ENCODE results near the gene EIF4G3. TPM values are rescaled to one million over a fixed set of nuclear protein-coding genes. Genes with fewer than 3 reads are reported as not detected.

The EIF4G3 gene
- total and polyA plus RNA-seq, 10 of the 15 experiments (the other 5 are each of a cell fraction or from before 2014, with no cell fraction given), result 7.4 to 45.1 (median 29.1) TPM

DNA sequence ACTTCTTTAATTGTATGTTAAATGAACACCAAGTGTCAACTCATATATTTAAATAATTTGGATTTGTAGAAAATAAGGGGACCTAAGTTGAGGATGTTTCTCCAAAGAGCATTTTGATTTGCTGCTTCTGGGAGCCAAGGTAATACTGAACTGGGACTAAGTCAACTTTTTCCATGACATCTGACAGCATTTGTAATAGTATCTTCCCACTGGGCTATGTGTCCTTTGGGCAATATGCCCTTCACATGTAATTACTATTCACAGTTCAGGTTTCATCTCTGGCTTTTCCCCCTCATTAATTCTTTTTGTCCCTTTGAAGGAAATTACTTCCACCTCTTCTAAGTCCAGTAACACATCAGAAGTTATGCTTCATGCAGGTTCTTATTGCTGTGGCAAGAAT, 352.9 kb downstream of the EIF4G3 start:
- H3K79me2 ChIP-seq (ENCODE audit: control insufficient read depth, insufficient read depth, low read length), result no peaks in the 10 kb centered on the region
- no peak for FAIRE-seq
- H3K27me3 ChIP-seq (replicated peaks in 1 of 2; ENCODE audit: control insufficient read depth in 2 of 2, insufficient read depth in 2 of 2, low read length in 1 of 2), result no peaks in the 10 kb centered on the region
- DNase-seq (ENCODE audit: low read depth, low spot score), result no peak
- ATAC-seq, result no peak
- ChIA-PET SMC1A (ENCODE audit: uncharacterized antibody, unreplicated experiment) (interaction anchor here (1.6 kb wide), 1 partner anchor 11 kb away, joined by 4 read pairs; no protein-coding TSS in a partner anchor), CTCF (interaction anchor here (1.6 kb wide), 1 partner anchor 127 kb away, joined by 3 read pairs; no protein-coding TSS in a partner anchor), POLR2A (no interaction called here), RAD21 (ENCODE audit: unreplicated experiment) (no interaction called here)
- peaks cover 0 to 3% of the 10 kb centered on the region in 2 experiments; a peak in 2 of 4 replicates for H3K36me3 ChIP-seq (ENCODE audit: control insufficient read depth in 2 of 2, insufficient read depth in 2 of 2, low read length in 1 of 2)
- H3K4me3 ChIP-seq, result no peak overlapping the region
- in situ Hi-C loops (cut with MboI) (no loop called here), intact Hi-C loops (cut with micrococcal nuclease; ENCODE audit: unreplicated experiment) (no loop called here)
- no peak overlapping the region for H3K27ac ChIP-seq (ENCODE audit: control insufficient read depth, insufficient read depth)
- H3K4me1 ChIP-seq (ENCODE audit: control insufficient read depth, insufficient read depth, low read length), result no peaks in the 10 kb centered on the region
- H3K4me2 ChIP-seq (ENCODE audit: control insufficient read depth, insufficient read depth), result no peak overlapping the region
- H4K20me1 ChIP-seq (ENCODE audit: control insufficient read depth, insufficient read depth), result no peaks in the 10 kb centered on the region
- TF ChIP-seq BCL11A (IDR thresholded peaks at IDR 0.05; ENCODE audit: low read depth, low read length), result no peak
- TF ChIP-seq, protein P1, sequence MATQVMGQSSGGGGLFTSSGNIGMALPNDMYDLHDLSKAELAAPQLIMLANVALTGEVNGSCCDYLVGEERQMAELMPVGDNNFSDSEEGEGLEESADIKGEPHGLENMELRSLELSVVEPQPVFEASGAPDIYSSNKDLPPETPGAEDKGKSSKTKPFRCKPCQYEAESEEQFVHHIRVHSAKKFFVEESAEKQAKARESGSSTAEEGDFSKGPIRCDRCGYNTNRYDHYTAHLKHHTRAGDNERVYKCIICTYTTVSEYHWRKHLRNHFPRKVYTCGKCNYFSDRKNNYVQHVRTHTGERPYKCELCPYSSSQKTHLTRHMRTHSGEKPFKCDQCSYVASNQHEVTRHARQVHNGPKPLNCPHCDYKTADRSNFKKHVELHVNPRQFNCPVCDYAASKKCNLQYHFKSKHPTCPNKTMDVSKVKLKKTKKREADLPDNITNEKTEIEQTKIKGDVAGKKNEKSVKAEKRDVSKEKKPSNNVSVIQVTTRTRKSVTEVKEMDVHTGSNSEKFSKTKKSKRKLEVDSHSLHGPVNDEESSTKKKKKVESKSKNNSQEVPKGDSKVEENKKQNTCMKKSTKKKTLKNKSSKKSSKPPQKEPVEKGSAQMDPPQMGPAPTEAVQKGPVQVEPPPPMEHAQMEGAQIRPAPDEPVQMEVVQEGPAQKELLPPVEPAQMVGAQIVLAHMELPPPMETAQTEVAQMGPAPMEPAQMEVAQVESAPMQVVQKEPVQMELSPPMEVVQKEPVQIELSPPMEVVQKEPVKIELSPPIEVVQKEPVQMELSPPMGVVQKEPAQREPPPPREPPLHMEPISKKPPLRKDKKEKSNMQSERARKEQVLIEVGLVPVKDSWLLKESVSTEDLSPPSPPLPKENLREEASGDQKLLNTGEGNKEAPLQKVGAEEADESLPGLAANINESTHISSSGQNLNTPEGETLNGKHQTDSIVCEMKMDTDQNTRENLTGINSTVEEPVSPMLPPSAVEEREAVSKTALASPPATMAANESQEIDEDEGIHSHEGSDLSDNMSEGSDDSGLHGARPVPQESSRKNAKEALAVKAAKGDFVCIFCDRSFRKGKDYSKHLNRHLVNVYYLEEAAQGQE (IDR thresholded peaks at IDR 0.05; ENCODE audit: low read depth, low read length), result no peak
- TF ChIP-seq EED (IDR thresholded peaks at IDR 0.05; ENCODE audit: low read depth), result no peak
- no peak for TF ChIP-seq SP1 (IDR thresholded peaks at IDR 0.05; ENCODE audit: low read depth, low read length)
- TF ChIP-seq HDGF (IDR thresholded peaks at IDR 0.05), result no peak
- TF ChIP-seq EP300 (IDR thresholded peaks at IDR 0.05; ENCODE audit: borderline replicate concordance in 1 of 2, control insufficient read depth in 1 of 2, low read depth in 2 of 2, low read length in 2 of 2), result no peak
- no peak for TF ChIP-seq MTA3 (IDR thresholded peaks at IDR 0.05; ENCODE audit: borderline replicate concordance, low read length)
- TF ChIP-seq, protein P2, sequence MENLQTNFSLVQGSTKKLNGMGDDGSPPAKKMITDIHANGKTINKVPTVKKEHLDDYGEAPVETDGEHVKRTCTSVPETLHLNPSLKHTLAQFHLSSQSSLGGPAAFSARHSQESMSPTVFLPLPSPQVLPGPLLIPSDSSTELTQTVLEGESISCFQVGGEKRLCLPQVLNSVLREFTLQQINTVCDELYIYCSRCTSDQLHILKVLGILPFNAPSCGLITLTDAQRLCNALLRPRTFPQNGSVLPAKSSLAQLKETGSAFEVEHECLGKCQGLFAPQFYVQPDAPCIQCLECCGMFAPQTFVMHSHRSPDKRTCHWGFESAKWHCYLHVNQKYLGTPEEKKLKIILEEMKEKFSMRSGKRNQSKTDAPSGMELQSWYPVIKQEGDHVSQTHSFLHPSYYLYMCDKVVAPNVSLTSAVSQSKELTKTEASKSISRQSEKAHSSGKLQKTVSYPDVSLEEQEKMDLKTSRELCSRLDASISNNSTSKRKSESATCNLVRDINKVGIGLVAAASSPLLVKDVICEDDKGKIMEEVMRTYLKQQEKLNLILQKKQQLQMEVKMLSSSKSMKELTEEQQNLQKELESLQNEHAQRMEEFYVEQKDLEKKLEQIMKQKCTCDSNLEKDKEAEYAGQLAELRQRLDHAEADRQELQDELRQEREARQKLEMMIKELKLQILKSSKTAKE (IDR thresholded peaks at IDR 0.05; ENCODE audit: low read depth, poor library complexity, severe bottlenecking), result no peak
- TF ChIP-seq CBFB (IDR thresholded peaks at IDR 0.05; ENCODE audit: low read depth), result no peak
- no TSS peak for BruUV-seq (replicated peaks)
- H3K9ac ChIP-seq (ENCODE audit: control insufficient read depth, insufficient read depth, low read length), result no peak overlapping the region
- H3K9me3 ChIP-seq (replicated peaks; ENCODE audit: control insufficient read depth, insufficient read depth, low read length), result no peaks in the 10 kb centered on the region
- no peak overlapping the region for H2AFZ ChIP-seq (ENCODE audit: control insufficient read depth, low read depth, low read length)

Data from GM12878 (cell line).